ENCODE measurements around the gene ADORA2A.

Gene ADORA2A

GRCh38 chr22:24386937-24387471 lies 40.4 kb upstream of the ADORA2A start:
- no peak for TF ChIP-seq CTCF (IDR thresholded peaks at IDR 0.05; ENCODE audit: borderline replicate concordance, control extremely low read depth, extremely low read depth, insufficient read depth, missing control alignments)
- no peak for DNase-seq (ENCODE audit: low spot score)
- in situ Hi-C loops (cut with MboI; ENCODE audit: low sequenced_read_pairs, unreplicated experiment): no loop called here

- no peak for TF ChIP-seq CTCF (IDR thresholded peaks at IDR 0.05; ENCODE audit: borderline replicate concordance, control extremely low read depth, extremely low read depth, insufficient read depth, missing control alignments)
- in situ Hi-C loops (cut with MboI; ENCODE audit: low sequenced_read_pairs, unreplicated experiment): no loop called here
- no peak for DNase-seq (ENCODE audit: low spot score)
Measured at GRCh38 chr22:24389680-24390079, 37.7 kb upstream of the ADORA2A start.

GRCh38 chr22:24390156-24390555 lies 37.2 kb upstream of the ADORA2A start:
- DNase-seq (ENCODE audit: low spot score): no peak
- in situ Hi-C loops (cut with MboI; ENCODE audit: low sequenced_read_pairs, unreplicated experiment): no loop called here
- TF ChIP-seq CTCF (IDR thresholded peaks at IDR 0.05; ENCODE audit: borderline replicate concordance, control extremely low read depth, extremely low read depth, insufficient read depth, missing control alignments): no peak

- DNase-seq (ENCODE audit: low spot score): no peak
- in situ Hi-C loops (cut with MboI; ENCODE audit: low sequenced_read_pairs, unreplicated experiment): no loop called here
- no peak for TF ChIP-seq CTCF (IDR thresholded peaks at IDR 0.05; ENCODE audit: borderline replicate concordance, control extremely low read depth, extremely low read depth, insufficient read depth, missing control alignments)
Measured at GRCh38 chr22:24390576-24390975, 36.8 kb upstream of the ADORA2A start.

- no peak for TF ChIP-seq CTCF (IDR thresholded peaks at IDR 0.05; ENCODE audit: borderline replicate concordance, control extremely low read depth, extremely low read depth, insufficient read depth, missing control alignments)
- in situ Hi-C loops (cut with MboI; ENCODE audit: low sequenced_read_pairs, unreplicated experiment): no loop called here
- no peak for DNase-seq (ENCODE audit: low spot score)
Measured at GRCh38 chr22:24391836-24392217, 35.6 kb upstream of the ADORA2A start.

- DNase-seq (ENCODE audit: low spot score): no peak
- TF ChIP-seq CTCF (IDR thresholded peaks at IDR 0.05; ENCODE audit: borderline replicate concordance, control extremely low read depth, extremely low read depth, insufficient read depth, missing control alignments): no peak
- in situ Hi-C loops (cut with MboI; ENCODE audit: low sequenced_read_pairs, unreplicated experiment): no loop called here
Measured at GRCh38 chr22:24392218-24392931, 35.0 kb upstream of the ADORA2A start.
